ENCODE measurements around the gene AKR1E2.

Gene AKR1E2

GRCh38 chr10:4846775-4847174 lies 20.8 kb downstream of the AKR1E2 start:
- no peak for DNase-seq

GRCh38 chr10:4847561-4848355 lies 21.8 kb downstream of the AKR1E2 start:
- no peak for DNase-seq

GRCh38 chr10:4848356-4849041 lies 22.5 kb downstream of the AKR1E2 start:
- no peak for DNase-seq

GRCh38 chr10:4849042-4849402 lies 23.0 kb downstream of the AKR1E2 start:
- no peak for DNase-seq

- DNase-seq, result peak; percentile 81
Observed at GRCh38 chr10:4849555-4850242, 23.7 kb downstream of the AKR1E2 start.

- DNase-seq, result no peak
Observed at GRCh38 chr10:4850397-4850796, 24.4 kb downstream of the AKR1E2 start.

GRCh38 chr10:4851176-4851575 lies 25.2 kb downstream of the AKR1E2 start:
- no peak for DNase-seq

- no peak for DNase-seq
Observed at GRCh38 chr10:4851846-4852245, 25.8 kb downstream of the AKR1E2 start.

- no peak for DNase-seq
Observed at GRCh38 chr10:4865945-4866661, 40.1 kb downstream of the AKR1E2 start.

GRCh38 chr10:4867109-4867519 lies 41.1 kb downstream of the AKR1E2 start:
- no peak for DNase-seq

GRCh38 chr10:4867520-4868356 lies 41.7 kb downstream of the AKR1E2 start:
- no peak for DNase-seq

- DNase-seq, result no peak
Observed at GRCh38 chr10:4868357-4868657, 42.3 kb downstream of the AKR1E2 start.

GRCh38 chr10:4882704-4883078 lies 56.7 kb downstream of the AKR1E2 start:
- no peak for DNase-seq

- DNase-seq, result no peak
Observed at GRCh38 chr10:4883079-4883739, 57.2 kb downstream of the AKR1E2 start.

GRCh38 chr10:4885162-4885561 lies 59.2 kb downstream of the AKR1E2 start:
- no peak for DNase-seq

GRCh38 chr10:4887501-4887900 lies 61.5 kb downstream of the AKR1E2 start:
- DNase-seq, result no peak

- no peak for DNase-seq
Observed at GRCh38 chr10:4888236-4888635, 62.2 kb downstream of the AKR1E2 start.

GRCh38 chr10:4889959-4890358 lies 64.0 kb downstream of the AKR1E2 start:
- DNase-seq, result no peak

- no peak for DNase-seq
Observed at GRCh38 chr10:4892681-4893080, 66.7 kb downstream of the AKR1E2 start.

- DNase-seq, result no peak
Observed at GRCh38 chr10:4894335-4894734, 68.3 kb downstream of the AKR1E2 start.
